HEK293 (cell line): ENCODE data around the gene TUBGCP6.
"Not testable (repeated sequence)": the region's sequence is repeated elsewhere in the genome, so short reads cannot be mapped to it uniquely, and the experiment has no call there.

Experiments
- CTCF ChIA-PET: fragments of 350-600 bp; formaldehyde crosslinking; extraction: SDS; loops from one replicate; lab custom pipeline; 2021; ENCODE audit warnings: antibody characterized with exemption; lab: Yijun Ruan, JAX
- POLR2A ChIA-PET: fragments of 300-600 bp; formaldehyde crosslinking; extraction: SDS; loops from one replicate; lab custom pipeline; 2020; ENCODE audit warnings: antibody characterized with exemption, inconsistent platforms; lab: Yijun Ruan, JAX
- H3K27ac ChIP-seq: fragments of 200-500 bp; sonication (Bioruptor generic); 2 replicates; pipeline ENCODE4 v1.5.1; 2014; ENCODE audit warnings: low read depth, low read length, control low read depth, inconsistent platforms; ENCODE audit errors: extremely low read depth
- H3K36me3 ChIP-seq, 2 experiments: fragments of 200-500 bp in 1 of 2; sonication (Bioruptor generic) in 1 of 2; 1 replicate in 1 of 2; 2 replicates in 1 of 2; pipeline ENCODE4 v1.5.1; 2014 to 2017; ENCODE audit warnings: inconsistent platforms in 2 of 2, low read length in 2 of 2; ENCODE audit not compliant: control insufficient read depth in 2 of 2, insufficient read depth in 1 of 2
- H3K4me1 ChIP-seq: fragments of 200-500 bp; sonication (Bioruptor generic); 2 replicates; pipeline ENCODE4 v1.5.1; 2014; ENCODE audit warnings: mild to moderate bottlenecking, low read length, inconsistent platforms; ENCODE audit not compliant: control insufficient read depth, insufficient read depth
- H3K4me3 ChIP-seq: 2 replicates; pipeline ENCODE4 v1.5.1; 2011; ENCODE audit warnings: low read depth, mild to moderate bottlenecking, control low read depth, low read length, moderate library complexity
- H3K9me3 ChIP-seq: fragments of 200-500 bp; sonication (Bioruptor generic); 2 replicates; pipeline ENCODE4 v1.5.1; 2014; ENCODE audit warnings: low read depth, low read length, inconsistent platforms; ENCODE audit not compliant: control insufficient read depth, insufficient read depth
- ZNF48 ChIP-seq: fragments of 450-650 bp; formaldehyde crosslinking; IDR thresholded peaks from 2 replicates; pipeline ENCODE4 v1.5.1; 2016; ENCODE audit warnings: missing biosample characterization, missing genetic modification characterization
- TF ChIP-seq, protein P1 (sequence below): fragments of 450-650 bp; formaldehyde crosslinking; IDR thresholded peaks from 2 replicates; pipeline ENCODE4 v1.5.1; 2016; ENCODE audit warnings: missing biosample characterization, missing genetic modification characterization

The TUBGCP6 gene

DNA sequence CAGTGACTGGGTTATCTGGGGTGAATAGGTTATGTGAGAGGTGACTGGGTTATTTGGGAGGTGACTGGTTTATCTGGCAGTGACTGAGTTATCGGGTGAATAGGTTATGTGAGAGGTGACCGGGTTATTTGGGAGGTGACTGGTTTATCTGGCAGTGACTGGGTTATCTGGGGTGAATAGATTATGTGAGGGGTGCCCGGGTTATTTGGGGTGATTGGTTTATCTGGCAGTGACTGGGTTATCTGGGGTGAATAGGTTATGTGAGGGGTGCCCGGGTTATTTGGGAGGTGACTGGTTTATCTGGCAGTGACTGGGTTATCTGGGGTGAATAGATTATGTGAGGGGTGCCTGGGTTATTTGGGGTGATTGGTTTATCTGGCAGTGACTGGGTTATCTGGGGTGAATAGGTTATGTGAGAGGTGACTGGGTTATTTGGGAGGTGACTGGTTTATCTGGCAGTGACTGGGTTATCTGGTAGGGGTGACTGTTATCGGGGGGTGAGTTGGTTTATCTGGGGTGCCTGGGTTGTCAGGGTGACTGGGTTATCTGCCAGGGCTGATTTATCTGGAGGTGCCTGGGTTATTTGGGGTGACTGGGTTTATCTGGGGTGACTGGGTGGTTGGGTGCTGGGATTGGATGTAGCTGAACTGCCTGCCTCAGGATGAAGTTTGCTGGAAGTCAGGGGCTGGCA, 76.2 kb downstream of the TUBGCP6 start:
- CTCF ChIA-PET, H3K4me1 ChIP-seq, POLR2A ChIA-PET, H3K9me3 ChIP-seq, H3K4me3 ChIP-seq, H3K27ac ChIP-seq, H3K36me3 ChIP-seq: not testable (repeated sequence)
- TF ChIP-seq, protein P1, sequence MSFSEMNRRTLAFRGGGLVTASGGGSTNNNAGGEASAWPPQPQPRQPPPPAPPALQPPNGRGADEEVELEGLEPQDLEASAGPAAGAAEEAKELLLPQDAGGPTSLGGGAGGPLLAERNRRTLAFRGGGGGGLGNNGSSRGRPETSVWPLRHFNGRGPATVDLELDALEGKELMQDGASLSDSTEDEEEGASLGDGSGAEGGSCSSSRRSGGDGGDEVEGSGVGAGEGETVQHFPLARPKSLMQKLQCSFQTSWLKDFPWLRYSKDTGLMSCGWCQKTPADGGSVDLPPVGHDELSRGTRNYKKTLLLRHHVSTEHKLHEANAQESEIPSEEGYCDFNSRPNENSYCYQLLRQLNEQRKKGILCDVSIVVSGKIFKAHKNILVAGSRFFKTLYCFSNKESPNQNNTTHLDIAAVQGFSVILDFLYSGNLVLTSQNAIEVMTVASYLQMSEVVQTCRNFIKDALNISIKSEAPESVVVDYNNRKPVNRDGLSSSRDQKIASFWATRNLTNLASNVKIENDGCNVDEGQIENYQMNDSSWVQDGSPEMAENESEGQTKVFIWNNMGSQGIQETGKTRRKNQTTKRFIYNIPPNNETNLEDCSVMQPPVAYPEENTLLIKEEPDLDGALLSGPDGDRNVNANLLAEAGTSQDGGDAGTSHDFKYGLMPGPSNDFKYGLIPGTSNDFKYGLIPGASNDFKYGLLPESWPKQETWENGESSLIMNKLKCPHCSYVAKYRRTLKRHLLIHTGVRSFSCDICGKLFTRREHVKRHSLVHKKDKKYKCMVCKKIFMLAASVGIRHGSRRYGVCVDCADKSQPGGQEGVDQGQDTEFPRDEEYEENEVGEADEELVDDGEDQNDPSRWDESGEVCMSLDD (tag by site-specific recombination) = 0 out of 2 replicates have a peak, but pooled peaks have one; percentile 55

DNA sequence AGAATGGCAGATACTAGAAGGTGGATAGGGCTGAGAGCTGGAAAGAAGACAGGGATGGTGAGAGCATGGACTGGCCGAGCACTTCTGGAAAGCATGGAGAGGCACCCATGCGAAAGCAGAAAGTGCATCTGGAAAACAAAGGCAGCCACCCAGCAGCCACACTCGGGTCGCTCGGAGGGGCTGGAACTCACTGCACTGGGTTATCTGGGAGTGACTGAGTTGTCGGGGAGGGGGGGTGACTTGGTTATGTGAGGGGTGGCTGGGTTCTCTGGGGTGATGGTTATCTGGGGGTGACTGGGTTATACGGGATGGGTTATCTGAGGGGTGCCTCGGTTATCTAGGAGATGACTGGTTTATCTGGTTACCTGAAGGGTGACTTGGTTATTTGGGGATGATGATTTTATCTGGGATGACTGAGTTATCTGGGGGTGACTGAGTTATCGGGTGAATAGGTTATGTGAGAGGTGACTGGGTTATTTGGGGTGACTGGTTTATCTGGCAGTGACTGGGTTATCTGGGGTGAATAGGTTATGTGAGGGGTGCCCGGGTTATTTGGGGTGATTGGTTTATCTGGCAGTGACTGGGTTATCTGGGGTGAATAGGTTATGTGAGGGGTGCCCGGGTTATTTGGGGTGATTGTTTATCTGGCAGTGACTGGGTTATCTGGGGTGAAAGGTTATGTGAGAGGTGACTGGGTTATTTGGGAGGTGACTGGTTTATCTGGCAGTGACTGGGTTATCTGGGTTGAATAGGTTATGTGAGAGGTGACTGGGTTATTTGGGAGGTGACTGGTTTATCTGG, 76.9 kb downstream of the TUBGCP6 start:
- TF ChIP-seq, protein P1 (tag by site-specific recombination) = peak; percentile 45; the same call in 1 of the 2 replicates
- TF ChIP-seq ZNF48 = no peak
- POLR2A ChIA-PET = no interaction called here

More for the DNA sequence above, 76.9 kb downstream of the TUBGCP6 start:
- CTCF ChIA-PET = interaction anchor here (0.6 kb wide), 1 partner anchor 318 kb away, joined by 4 read pairs; the partner anchor contains the start of gene MIOX
- Histone ChIP-seq H3K4me1 (no peaks in the 10 kb centered on the region), H3K4me3 (no peak overlapping the region), H3K27ac (no peak overlapping the region), H3K9me3 (no peaks in the 10 kb centered on the region), H3K36me3 (no peaks in the 10 kb centered on the region)
